Measurements from ENCODE around the gene ACSM2B. TPM values are rescaled to one million over a fixed set of nuclear protein-coding genes. Genes with fewer than 3 reads are reported as not detected.
"Not testable (repeated sequence)": the region's sequence is repeated elsewhere in the genome, so short reads cannot be mapped to it uniquely, and the experiment has no call there.

The ACSM2B gene
- polyA plus RNA-seq, 2 donors, result 0.04 to 0.06 TPM

GRCh38 chr16:20507280-20507679 is 68.9 kb downstream of the ACSM2B start:
- no peak overlapping the region for H3K4me3 ChIP-seq (ENCODE audit: low read depth in 1 of 2, low read length in 2 of 2)
- H3K27ac ChIP-seq (ENCODE audit: low read depth in 2 of 2, low read length in 1 of 2), result no peak overlapping the region
- H3K36me3 ChIP-seq (ENCODE audit: control insufficient read depth in 2 of 2, insufficient read depth in 2 of 2, low read length in 1 of 2), result no peaks in the 10 kb centered on the region
- peaks cover 0 to 7% of the 10 kb centered on the region in 2 donors for H3K9me3 ChIP-seq (ENCODE audit: control insufficient read depth in 2 of 2, insufficient read depth in 1 of 2, low read depth in 1 of 2, low read length in 1 of 2)
- 64 to 69% methylated on average over 2 of the region's 2 CpGs for WGBS, 2 donors
- no peaks in the 10 kb centered on the region for H3K4me1 ChIP-seq (ENCODE audit: control insufficient read depth in 2 of 2, insufficient read depth in 2 of 2, low read length in 1 of 2)
- no peaks in the 10 kb centered on the region for H3K27me3 ChIP-seq (ENCODE audit: control insufficient read depth in 1 of 2, insufficient read depth in 2 of 2, low read length in 2 of 2)

DNA sequence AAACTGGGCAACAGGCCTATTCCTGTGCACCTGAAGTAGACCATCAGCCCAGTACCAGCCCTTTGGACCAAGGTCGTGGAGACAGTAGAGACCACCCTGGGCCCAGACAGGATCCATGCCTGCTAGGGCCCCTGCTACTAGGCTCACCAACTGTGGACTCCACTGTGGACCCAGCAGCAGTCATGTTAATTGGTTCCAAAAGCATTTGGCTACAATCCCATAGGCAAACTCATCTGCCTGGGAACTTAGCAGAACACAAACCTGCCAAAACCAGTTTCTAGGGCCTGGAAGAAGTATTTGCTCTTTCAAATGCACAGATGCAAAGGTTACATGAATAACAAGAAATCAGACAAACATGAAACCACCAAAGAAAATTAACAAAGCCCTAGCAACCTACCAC is 71.7 kb downstream of the ACSM2B start:
- Histone ChIP-seq H3K4me3 (ENCODE audit: low read depth in 1 of 2, low read length in 2 of 2) (no peak overlapping the region), H3K4me1 (ENCODE audit: control insufficient read depth in 2 of 2, insufficient read depth in 2 of 2, low read length in 1 of 2) (no peaks in the 10 kb centered on the region), H3K27me3 (ENCODE audit: control insufficient read depth in 1 of 2, insufficient read depth in 2 of 2, low read length in 2 of 2) (no peaks in the 10 kb centered on the region), H3K9me3 (ENCODE audit: control insufficient read depth in 2 of 2, insufficient read depth in 1 of 2, low read depth in 1 of 2, low read length in 1 of 2) (peaks cover 0 to 7% of the 10 kb centered on the region in 2 donors), H3K27ac (ENCODE audit: low read depth in 2 of 2, low read length in 1 of 2) (no peak overlapping the region), H3K36me3 (ENCODE audit: control insufficient read depth in 2 of 2, insufficient read depth in 2 of 2, low read length in 1 of 2) (no peaks in the 10 kb centered on the region)
- 52 to 63% methylated on average over 1 of the region's 1 CpG for WGBS, 2 donors

- WGBS, 2 donors, result no CpG with 5 or more reads among the region's 11 CpGs
Observed at GRCh38 chr16:20491448-20491847, 84.7 kb downstream of the ACSM2B start.

GRCh38 chr16:20490994-20491393 is 85.2 kb downstream of the ACSM2B start:
- no CpG with 5 or more reads among the region's 3 CpGs for WGBS, 2 donors
- not testable (repeated sequence) for H3K4me1 ChIP-seq (ENCODE audit: control insufficient read depth in 2 of 2, insufficient read depth in 2 of 2, low read length in 1 of 2); H3K4me3 ChIP-seq (ENCODE audit: low read depth in 1 of 2, low read length in 2 of 2); H3K27me3 ChIP-seq (ENCODE audit: control insufficient read depth in 1 of 2, insufficient read depth in 2 of 2, low read length in 2 of 2); H3K9me3 ChIP-seq (ENCODE audit: control insufficient read depth in 2 of 2, insufficient read depth in 1 of 2, low read depth in 1 of 2, low read length in 1 of 2); H3K27ac ChIP-seq (ENCODE audit: low read depth in 2 of 2, low read length in 1 of 2); H3K36me3 ChIP-seq (ENCODE audit: control insufficient read depth in 2 of 2, insufficient read depth in 2 of 2, low read length in 1 of 2)

More at GRCh38 chr16:20491448-20491847, 84.7 kb downstream of the ACSM2B start:
- not testable (repeated sequence) for H3K4me3 ChIP-seq (ENCODE audit: low read depth in 1 of 2, low read length in 2 of 2); H3K27ac ChIP-seq (ENCODE audit: low read depth in 2 of 2, low read length in 1 of 2); H3K36me3 ChIP-seq (ENCODE audit: control insufficient read depth in 2 of 2, insufficient read depth in 2 of 2, low read length in 1 of 2); H3K4me1 ChIP-seq (ENCODE audit: control insufficient read depth in 2 of 2, insufficient read depth in 2 of 2, low read length in 1 of 2); H3K9me3 ChIP-seq (ENCODE audit: control insufficient read depth in 2 of 2, insufficient read depth in 1 of 2, low read depth in 1 of 2, low read length in 1 of 2); H3K27me3 ChIP-seq (ENCODE audit: control insufficient read depth in 1 of 2, insufficient read depth in 2 of 2, low read length in 2 of 2)

Other genes starting within 250 kb of the ACSM2B start
- gene GP2, start 248.9 kb downstream of the ACSM2B start, polyA plus RNA-seq, result under 1 TPM; 0.31 to 0.45 TPM
- not detected for gene UMOD, start 223.7 kb downstream of the ACSM2B start, polyA plus RNA-seq
- gene PDILT, start 171.6 kb downstream of the ACSM2B start, polyA plus RNA-seq, result under 1 TPM in 1 of 2 donors, not detected in 1; 0.10 TPM
- gene ACSM5, start 166.8 kb downstream of the ACSM2B start, polyA plus RNA-seq, result under 1 TPM; 0.26 to 0.58 TPM
- gene ACSM2A, start 124.8 kb downstream of the ACSM2B start, polyA plus RNA-seq, result not detected
- under 1 TPM; 0.20 to 0.21 TPM for gene ACSM1, start 121.3 kb upstream of the ACSM2B start, polyA plus RNA-seq
- 10 to 100 TPM; 11.2 TPM for gene THUMPD1, start 165.5 kb upstream of the ACSM2B start, polyA plus RNA-seq
- 1 to 10 TPM; 3.3 to 6.3 TPM for gene ACSM3, start 187.6 kb upstream of the ACSM2B start, polyA plus RNA-seq
- 1 to 10 TPM; 7.7 to 8.0 TPM for gene ERI2, start 230.1 kb upstream of the ACSM2B start, polyA plus RNA-seq
- 1 to 10 TPM; 1.4 to 1.5 TPM for gene REXO5, start 230.2 kb upstream of the ACSM2B start, polyA plus RNA-seq

Measured in esophagus (tissue), 2 donors.